Ramos (cell line): ENCODE measurements around the gene C10orf71.

Experiments used
- in situ Hi-C: fragments of 300-500 bp; cut with MboI; formaldehyde crosslinking; loops from one replicate; pipeline ENCODE4 v1.14.3; 2022; ENCODE audit warnings: low sequenced_read_pairs; ENCODE audit not compliant: unreplicated experiment

C10orf71 gene

DNA sequence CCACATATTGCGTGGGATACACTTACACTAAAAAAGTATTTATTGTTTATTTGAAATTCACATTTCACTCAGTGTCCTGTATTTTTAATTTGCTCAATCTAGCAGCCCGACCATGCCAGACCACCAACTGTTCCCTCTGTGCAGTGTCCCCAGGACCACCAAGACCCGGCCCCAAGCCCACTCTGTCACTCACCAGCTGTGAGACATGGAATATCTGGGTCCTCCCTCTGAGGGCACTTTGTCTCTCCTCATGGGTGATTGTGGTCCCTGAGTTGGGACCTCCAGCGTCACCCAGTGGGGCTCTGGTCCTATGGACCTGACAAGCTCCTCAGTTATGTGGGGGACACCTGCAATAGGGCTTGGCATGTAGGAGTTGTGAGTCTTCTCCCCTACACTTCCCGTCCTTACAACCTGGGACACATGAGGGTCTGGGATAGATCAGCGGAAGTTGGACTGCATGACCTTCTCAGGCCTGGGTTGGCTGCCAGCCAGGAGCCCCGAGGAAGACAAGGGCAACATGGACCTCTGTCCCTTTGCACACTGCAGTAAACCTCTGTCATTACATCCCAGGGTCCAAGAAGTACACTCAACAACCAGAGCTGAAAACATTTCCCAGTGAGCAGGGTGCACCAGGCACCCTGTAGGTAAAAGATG lies 12.1 kb downstream of the C10orf71 start:
- in situ Hi-C loops, result no loop called here

DNA sequence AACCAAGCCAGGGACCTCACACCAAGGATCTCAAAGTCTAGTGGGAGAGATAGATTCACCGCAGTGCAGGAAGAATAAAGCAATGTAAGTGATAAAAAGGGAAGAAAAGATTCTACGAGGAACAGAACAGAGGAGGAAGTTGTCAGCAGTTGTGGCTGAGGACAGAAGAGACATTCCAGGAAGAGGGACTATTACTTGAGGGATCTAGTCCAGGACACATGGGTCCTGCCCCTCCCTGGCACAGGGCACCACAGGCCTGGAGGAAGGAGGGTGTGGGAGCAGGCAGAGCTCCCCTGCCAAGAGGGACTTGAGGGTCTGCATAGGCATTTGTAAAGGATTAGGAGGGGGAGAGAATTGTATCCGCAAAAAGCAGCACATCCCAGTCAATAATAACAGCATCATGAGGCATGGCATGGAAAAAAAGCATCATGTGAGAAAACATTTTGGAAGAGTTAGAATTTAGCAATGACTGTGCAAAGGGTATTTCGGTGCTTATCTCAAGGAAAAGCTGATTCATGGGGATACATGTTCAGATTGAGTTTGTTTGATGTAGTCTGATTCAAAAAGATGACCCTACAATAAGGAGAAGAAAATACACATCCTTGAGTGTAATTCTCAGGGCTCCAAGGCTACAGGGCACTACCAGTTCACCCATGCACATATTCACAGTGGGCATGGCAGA lies 12.7 kb downstream of the C10orf71 start:
- in situ Hi-C loops, result no loop called here

DNA sequence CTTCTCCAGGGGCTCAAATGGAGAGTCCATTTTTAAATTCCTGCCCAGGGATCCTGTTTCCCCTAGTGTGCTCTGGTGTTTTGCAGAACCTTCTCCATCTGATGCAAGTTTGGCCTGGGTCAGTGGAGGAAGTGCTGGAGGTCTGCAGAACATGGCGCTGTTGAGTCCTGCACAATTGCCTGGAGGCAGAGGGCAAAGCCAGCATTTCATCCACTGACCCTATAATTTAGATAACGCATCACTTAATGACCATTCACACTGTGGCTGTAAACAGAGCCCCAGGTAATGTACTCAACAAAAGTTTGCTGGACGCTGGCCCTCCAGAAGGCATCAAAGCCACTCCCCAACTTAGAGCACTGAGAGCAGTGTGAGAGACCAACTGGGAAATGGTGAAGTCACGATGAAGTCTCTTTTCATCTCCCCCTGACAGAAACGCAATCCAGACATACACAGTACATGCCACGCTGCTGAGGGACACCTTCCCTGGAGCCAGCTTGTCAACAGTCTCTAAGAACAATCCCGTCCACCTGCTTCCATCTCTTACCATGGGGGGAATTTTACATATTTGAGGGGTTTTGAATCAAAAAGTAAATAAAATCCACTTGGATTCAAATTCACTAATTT lies 13.4 kb downstream of the C10orf71 start:
- in situ Hi-C loops, result no loop called here

DNA sequence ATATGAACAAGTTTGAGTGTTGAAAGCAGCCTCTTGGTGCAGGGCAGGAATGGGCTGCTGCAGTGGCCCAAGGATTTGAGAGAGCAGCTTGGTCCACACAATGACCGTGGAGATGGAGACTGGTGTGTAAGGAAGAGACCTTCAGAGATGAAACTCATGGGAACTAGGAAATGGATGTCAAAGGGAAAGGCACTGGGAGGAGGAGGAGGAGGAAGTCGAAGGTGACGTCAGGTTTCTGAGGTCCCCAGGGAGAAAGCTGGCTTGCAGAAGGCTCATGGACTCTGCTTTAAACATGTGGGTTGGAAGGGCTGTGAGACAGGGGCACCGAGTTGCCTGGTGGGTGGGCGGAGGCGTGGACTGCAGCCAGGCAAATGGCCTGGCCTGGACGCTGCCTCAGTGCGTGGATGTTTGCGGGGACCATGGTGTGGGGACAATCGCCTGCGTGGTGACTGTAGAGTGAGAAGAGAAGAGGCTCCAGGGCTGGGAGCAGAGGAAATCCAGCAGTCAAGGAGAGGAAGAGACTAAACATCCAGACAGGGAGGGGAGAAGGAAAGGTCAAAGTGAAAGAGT lies 14.6 kb downstream of the C10orf71 start:
- in situ Hi-C loops, result no loop called here

DNA sequence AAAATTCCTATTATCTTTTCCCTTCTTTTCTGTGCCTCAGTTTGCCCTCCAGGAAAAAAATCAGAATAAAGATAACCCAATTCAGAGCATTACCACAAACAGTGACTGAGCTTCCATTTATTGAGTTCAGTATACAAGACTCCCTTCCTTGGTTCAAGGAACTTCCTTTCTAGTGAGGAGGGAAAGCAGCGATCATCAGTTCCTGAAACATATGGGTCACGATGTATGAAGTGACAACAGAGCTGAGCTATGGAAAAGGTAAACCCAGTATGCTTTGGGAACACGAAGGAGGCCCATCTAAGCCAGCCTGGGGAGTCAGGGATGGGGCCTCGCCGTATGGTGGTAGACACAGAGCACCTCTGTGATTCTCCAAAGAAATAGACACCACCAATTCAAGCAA lies 15.8 kb downstream of the C10orf71 start:
- in situ Hi-C loops, result no loop called here

DNA sequence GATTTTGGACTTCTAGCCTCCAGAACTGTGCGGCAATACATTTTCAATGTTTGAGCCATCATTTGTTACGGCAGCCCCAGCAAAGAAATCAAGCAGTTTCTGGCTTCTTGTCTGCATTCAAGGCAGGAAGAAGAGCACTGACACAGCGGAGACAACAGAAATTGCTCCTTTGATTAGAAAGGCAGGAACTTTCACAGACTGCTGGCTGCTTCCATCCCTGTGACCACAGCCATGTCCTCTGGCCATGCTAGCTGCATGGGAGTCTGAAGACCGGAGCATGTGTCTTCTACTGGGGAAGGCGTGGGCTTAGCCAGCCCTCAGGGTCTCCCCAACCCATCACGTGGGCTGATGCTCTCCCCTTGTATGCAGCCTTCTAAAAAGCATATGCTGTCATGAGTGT lies 19.1 kb downstream of the C10orf71 start:
- in situ Hi-C loops, result no loop called here

DNA sequence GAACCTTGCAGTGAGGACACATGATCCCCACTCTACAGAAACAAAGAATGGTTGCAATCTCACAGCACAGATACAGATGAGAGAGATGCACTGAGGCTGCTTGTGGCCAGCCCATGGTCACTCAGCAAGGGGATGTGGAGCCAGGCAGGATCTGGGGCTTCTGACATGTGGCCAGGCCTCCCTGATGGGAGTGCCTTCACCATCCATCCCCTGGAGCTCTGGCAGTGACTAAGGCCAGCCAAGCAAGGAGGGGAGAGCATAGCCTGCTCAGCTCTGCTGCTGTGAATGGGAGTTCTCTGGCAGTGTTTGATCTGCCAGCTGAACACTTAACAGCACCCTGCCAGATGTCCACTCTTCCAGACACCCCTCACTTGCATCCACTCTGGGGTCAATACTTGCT lies 19.8 kb downstream of the C10orf71 start:
- in situ Hi-C loops, result no loop called here

DNA sequence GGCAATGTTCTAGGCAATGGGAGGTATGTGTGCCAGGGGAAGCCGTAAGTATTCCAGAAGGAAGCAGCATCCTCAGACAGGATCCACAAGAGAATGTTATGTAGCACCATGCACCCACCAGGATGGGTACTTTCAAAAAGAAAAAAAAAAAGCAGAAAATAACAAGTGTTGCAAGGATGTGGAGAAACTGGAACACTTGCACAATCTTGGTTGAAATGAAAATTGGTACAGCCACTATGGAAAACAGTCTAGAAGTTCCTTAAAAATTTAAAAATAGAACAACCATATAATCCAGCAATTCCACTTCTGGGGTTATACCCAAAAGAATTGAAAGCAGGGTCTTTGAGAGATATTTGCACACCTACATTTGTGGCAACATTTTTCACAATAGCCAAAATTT lies 20.2 kb downstream of the C10orf71 start:
- in situ Hi-C loops, result no loop called here

DNA sequence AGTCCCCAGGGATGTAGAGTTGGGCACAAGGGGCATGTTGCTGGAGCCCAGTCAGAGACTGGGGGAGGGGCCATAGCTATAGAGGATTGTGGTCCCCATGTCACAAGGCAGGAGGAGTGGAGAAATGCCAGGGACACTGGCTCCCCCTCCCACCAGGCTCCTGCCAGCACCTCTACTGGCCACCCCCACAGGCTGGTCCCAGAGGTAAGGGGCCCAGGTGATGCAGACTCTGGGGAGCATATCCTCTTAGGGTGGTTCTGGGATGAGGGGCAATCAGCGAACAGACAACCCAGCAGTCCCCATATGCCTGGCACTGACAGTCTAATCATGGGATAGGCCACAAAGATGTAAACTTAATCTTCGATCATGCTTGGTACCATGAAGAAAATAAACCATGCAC lies 21.2 kb downstream of the C10orf71 start:
- in situ Hi-C loops, result no loop called here

DNA sequence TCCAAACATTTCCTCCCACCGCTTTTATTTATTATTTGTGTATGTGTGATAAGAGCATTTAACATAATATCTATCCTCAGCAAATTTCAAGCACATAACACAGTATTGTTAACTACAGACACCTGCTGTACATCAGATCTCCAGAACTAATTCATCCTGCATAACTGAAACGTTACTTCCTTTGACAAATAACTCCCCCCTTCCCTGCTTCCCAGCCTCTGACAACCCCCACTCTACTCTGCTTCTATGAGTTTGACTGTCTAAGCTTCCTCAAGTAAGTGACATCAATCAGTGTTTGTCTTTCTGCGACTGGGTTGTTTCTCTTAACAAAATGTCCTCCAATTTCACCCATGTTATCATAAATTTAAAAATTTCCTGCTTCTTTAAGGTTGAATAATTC lies 22.1 kb downstream of the C10orf71 start:
- in situ Hi-C loops, result no loop called here

DNA sequence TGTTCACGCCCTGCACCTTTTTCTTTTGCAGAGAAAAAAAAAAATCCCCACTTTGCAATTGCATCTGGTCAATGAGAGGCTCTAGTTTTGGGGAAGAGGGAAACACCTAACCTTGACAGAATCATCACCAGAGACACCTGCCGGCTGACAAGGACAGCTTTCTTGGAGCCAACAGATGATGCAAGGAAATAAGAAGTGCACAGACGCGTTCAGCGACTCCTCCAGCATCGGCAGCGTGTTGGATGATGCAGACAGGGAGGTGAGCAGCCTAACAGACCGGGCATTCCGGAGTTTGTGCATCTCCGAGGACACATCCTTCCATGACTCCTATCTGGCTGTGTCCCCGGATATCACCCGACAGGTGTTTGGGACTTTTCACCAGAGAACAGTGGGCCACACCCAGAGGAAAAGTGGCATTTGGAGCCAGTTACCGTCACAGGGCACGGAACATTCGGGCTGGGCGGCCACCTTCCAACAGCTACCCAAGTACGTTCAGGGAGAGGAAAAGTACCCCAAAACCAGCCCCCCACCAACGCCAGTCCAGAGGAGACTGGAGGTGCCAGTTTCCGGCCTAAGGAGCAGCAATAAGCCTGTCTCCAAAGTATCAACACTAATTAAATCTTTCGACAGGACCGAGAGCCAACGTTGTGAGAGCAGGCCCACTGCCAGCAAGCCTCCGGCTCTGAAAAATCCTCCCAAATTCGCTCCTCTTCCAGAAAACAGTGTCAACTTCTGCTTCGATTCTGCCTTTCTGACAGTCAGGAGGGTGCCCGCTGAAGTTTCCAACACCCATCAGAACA lies 23.6 kb downstream of the C10orf71 start:
- in situ Hi-C loops, result no loop called here

DNA sequence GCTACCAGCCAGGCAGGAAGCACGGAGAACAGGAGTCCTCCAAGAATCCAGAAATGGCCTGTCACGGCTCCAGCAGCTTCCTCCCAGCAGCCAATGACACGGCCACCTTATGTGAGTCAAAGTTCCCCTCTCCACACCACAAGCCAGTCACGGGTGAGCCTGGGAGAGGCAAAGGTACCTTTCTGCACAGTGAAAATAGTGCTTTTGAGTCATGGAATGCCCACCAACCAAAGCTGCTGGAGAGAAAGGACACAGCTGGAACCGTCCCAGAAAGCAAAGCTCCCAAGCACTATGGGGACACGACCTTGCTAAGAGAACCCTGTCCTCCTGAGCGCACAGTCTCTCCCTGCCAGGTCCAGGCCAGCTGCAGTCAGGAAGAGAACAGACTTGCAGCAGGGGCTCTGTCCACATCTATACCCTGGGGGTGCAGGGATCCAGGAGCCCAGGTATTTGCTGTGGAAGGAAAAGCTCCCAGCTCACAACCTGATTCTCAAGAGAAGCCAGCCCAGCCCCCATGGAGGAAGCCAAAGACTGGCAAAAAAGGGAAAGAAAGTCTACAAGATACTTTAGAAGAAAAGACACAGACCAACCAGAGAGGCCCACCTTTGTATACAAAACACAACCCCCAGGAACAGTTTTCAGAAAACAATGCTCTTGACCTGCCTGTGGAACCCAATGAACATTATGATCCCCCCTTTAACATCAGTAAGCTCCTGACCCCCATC lies 24.4 kb downstream of the C10orf71 start:
- in situ Hi-C loops, result no loop called here

DNA sequence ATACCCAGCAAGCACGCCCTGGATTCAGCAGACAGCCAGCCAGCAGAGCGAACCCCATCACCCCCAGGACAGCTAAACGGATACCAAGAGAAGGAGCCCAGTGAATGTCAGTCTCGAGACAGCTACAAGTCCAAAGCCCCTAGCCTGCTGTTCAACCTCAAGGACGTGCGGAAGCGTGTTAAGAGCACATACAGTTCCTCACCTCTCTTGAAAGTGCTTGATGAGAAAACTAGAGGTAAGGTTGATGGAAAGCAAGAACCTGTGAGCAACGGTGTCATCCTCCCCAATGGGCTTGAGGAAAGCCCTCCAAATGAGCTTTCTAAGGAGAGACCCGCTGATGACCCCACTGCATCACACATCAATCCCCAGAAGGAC lies 24.9 kb downstream of the C10orf71 start:
- in situ Hi-C loops, result no loop called here

DNA sequence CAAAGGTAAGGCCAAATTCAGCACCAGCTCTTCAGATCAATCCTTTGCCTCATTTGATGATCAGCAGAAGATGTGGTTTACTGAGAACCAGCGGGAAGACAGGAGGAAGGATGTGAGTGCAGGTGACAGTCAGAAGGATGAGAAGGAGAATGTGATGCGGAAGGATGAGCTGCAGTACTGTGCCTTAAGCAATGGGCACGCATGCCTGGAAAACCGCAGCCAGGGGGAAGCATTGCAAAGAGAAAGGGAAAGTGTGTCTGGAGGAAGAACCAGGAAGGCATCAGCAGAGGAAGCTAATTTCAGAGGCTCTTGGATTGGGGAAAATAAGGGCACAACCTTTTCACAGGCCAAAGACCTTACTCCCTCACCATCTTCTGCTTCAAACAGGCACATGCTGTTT lies 25.7 kb downstream of the C10orf71 start:
- in situ Hi-C loops, result no loop called here

DNA sequence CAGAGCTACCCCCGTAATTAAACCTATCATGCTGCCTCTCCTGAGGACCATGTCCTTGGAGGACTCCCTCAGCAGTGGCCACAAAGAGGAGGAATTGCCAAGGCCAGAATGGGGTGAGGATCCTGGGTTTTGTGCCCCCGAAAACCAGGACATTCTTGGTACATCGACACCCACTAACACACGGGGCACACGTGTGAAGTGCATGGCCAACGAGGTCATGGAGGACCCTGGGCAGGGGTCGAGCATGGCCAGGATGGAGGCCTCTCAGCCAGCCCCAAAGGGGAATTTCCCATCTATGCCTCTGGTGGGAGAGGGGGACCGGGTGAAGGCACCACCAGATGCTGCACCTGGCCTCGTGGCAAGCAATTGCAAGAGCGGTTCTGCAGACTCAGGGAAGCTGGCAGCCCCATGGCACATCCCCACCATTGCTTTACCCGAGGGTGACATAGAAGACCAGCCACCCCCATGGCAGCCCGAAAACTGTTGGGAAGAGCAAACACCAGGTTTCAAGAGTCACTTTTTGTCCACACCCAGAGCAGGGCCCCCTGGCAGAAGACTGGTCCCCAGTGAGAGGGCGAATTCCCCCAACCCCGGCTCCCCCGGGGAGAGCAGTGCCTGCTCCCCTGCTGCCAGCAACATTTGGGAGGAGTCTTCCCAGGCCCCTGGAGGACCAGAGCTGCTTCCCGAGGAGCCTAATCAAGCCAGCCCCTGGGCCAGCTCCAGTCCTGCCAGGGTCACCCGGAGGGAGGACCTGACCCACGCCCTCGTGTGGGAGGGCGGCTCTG lies 26.4 kb downstream of the C10orf71 start:
- in situ Hi-C loops, result no loop called here

DNA sequence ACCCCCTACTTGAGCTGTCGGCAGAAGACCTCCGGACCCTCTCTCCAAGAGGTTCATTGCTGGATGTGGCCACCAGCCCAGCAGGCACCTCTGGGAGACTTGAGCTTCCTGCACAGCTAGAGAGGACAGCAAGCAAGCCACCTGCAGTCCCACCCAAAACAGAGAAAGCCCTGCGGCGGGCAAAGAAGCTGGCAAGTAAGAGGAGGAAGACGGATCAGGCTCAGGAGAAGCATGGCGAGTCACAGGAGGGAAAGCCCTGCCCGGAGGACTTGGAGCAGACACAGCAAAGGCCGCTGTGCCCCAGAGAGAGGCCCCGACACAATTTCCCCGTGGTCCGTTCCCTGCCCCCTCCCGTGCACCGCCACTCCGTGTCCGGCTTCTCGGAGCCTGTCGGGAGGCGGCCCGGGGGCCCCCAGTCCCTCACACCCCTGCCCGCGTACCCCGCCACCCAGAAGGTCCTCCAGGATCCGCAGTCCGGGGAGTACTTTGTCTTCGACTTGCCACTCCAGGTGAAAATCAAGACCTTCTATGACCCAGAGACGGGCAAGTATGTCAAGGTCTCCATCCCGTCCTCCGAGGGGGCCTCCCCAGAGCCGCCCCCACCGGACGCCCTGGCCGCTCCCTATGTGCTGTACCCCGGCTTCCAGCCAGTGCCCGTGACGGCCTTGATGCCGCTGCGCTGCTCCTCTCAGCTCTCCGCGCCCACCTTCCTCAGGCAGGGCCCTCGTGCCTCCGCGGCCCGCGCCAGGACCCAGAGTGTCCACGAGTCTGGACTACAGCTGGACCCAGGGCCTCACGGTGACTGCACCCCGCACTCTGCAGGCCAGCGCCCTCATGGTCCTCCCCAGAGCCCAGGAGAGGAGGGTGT lies 27.2 kb downstream of the C10orf71 start:
- in situ Hi-C loops, result no loop called here

DNA sequence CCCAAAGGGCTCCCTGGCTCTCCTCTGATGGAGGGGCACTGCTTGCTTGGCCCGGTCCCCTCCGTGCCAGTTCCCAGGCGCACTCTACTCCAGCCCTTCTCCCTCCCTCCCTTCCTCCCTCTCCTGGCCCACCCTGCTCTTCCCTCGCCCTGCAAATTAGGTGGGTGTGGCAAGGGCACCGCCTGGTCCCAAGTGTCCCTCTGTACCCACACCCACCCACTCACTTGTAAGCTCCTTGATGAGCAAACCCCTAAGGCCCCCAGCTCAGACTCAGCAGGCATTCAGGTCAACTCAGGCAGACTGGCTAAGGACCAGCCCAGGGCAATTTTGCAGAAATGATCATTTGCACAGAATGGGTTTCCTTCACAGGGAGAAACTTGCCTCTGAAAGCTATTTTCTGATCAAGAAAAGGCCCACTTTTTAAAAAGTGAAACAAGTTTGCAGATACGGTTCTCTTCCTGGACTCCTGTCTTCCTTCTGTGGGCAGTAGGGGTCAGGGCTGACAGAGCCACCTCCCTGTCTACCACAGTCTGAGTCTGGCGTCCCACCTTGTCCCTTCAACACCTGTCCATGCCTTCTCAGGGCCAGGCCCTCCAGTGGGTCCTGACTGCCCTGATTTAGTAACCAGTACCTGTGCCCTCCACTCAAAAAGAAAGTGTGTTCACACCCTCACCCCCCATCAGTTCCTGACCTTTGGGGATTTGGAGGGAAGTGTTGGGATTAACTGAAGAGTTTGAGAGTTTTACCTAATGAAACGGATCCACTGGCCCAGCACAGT lies 28.3 kb downstream of the C10orf71 start:
- in situ Hi-C loops, result no loop called here
